ENCODE measurements around the gene SRPX. TPM values are rescaled to one million over a fixed set of nuclear protein-coding genes. Genes with fewer than 3 reads are reported as not detected.

Gene SRPX
- polyA plus RNA-seq, 2 of the 4 experiments (the other 2 are of a cell fraction) = 1.8 to 3.8 TPM

DNA sequence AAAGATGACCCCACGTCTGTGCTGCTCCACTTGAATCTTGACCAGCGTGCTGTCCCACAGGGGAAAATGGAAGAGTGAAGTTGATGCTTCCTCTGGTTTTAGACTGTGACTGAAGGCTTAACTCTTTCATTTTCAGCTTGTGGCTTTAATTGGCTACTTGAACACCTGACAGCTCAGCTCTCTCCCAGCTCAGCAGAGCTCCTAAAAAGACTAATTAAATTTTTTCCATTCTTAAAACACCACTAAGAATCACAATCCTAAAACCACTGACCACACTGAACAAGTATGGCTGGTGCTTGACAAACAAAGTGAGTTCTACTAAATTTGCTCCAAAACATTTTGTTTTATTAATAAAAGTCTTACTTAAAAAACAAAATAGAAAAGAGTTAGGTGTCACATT, 71.7 kb downstream of the SRPX start:
- Histone ChIP-seq H3K4me2 (no peak overlapping the region), H3K4me1 (no peaks in the 10 kb centered on the region), H3K9me3 (no peaks in the 10 kb centered on the region), H3K4me3 (no peak overlapping the region), H3K27ac (no peak overlapping the region)
- ChIA-PET POLR2A (no interaction called here), CTCF (no interaction called here)
- TF ChIP-seq ZSCAN20 (CRISPR knock-in tag; IDR thresholded peaks at IDR 0.05) (no peak), RCOR1 (IDR thresholded peaks at IDR 0.05; ENCODE audit: low read depth, low read length) (no peak), NR3C1 (IDR thresholded peaks at IDR 0.05) (no peak), HDAC2 (IDR thresholded peaks at IDR 0.05) (no peak), RFX5 (IDR thresholded peaks at IDR 0.05) (no peak)
- TF ChIP-seq, protein P1, sequence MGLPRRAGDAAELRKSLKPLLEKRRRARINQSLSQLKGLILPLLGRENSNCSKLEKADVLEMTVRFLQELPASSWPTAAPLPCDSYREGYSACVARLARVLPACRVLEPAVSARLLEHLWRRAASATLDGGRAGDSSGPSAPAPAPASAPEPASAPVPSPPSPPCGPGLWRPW (IDR thresholded peaks at IDR 0.05) = no peak
- FAIRE-seq (no peak), DNase-seq (ENCODE audit: low read depth in 1 of 2, low spot score in 1 of 2) (no peak), ATAC-seq (no peak)
- WGBS (ENCODE audit: missing lambda C conversion rate) = 24% methylated on average over 2 of the region's 2 CpGs

DNA sequence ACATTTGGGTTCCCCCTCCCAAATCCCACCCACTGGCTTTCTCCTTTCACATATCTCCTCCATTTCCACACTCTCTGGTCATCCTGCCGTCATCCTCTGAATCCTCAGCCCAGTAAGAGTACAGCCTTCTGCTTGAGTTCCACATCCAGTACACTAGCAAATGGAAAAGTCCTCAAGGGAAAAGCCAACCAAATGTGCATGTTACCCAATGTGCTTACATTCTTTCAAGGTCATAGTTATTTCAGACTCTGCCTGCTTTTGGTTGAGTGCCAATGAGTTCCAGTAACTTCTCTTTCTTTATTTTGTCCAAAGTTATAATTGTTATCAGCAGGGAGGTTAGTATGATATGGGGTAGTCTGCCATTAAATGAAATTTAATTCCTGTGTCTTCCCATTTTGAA, 78.1 kb downstream of the SRPX start:
- 20% methylated on average over 1 of the region's 1 CpG for WGBS (ENCODE audit: missing lambda C conversion rate)

DNA sequence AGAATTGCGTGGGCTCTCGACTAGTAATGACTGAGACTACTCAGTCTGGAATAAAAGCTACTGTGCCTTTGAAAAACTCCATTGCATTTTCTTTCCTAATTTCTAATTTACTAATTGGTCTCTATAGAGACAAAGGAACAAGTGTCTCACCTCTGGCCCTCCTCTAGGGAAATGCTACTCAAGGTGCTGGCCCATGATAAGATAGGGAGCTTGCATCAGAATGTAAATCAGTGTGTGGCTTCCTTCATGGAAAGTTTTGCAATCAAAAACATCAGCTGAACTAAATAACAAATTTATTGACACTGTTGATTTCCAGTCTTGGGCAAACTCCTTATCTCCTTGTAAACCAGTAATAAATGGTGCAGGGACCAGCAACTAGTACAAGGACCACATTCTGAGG, 81.8 kb downstream of the SRPX start:
- TF ChIP-seq, protein P2, sequence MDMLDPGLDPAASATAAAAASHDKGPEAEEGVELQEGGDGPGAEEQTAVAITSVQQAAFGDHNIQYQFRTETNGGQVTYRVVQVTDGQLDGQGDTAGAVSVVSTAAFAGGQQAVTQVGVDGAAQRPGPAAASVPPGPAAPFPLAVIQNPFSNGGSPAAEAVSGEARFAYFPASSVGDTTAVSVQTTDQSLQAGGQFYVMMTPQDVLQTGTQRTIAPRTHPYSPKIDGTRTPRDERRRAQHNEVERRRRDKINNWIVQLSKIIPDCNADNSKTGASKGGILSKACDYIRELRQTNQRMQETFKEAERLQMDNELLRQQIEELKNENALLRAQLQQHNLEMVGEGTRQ (IDR thresholded peaks at IDR 0.05) = no peak
- no peak for TF ChIP-seq SMC3 (IDR thresholded peaks at IDR 0.05)
- TF ChIP-seq FOSB (CRISPR knock-in tag; IDR thresholded peaks at IDR 0.05) = no peak
- no peak for TF ChIP-seq ZSCAN20 (CRISPR knock-in tag; IDR thresholded peaks at IDR 0.05)
- Histone ChIP-seq H3K4me3 (no peak overlapping the region), H3K9me3 (no peaks in the 10 kb centered on the region), H3K27ac (no peak overlapping the region), H3K4me1 (no peaks in the 10 kb centered on the region), H3K4me2 (no peak overlapping the region)
- 46% methylated on average over 2 of the region's 2 CpGs for WGBS (ENCODE audit: missing lambda C conversion rate)
- ATAC-seq = no peak
- no peak for DNase-seq (ENCODE audit: low read depth in 1 of 2, low spot score in 1 of 2)
- FAIRE-seq = no peak
- ChIA-PET CTCF (interaction anchor here (0.7 kb wide), 1 partner anchor 226 kb away, joined by 3 read pairs; no protein-coding TSS in a partner anchor), POLR2A (no interaction called here)

More for the DNA sequence above, 78.1 kb downstream of the SRPX start:
- Histone ChIP-seq H3K4me3 (no peak overlapping the region), H3K4me1 (no peaks in the 10 kb centered on the region), H3K27ac (no peak overlapping the region), H3K4me2 (no peak overlapping the region), H3K9me3 (no peaks in the 10 kb centered on the region)
- CTCF ChIA-PET = no interaction called here
- FAIRE-seq (no peak), DNase-seq (ENCODE audit: low read depth in 1 of 2, low spot score in 1 of 2) (no peak), ATAC-seq (no peak)
- TF ChIP-seq SMC3 (IDR thresholded peaks at IDR 0.05) (no peak), FOSL2 (IDR thresholded peaks at IDR 0.05) (no peak), FOSL2 (CRISPR knock-in tag; IDR thresholded peaks at IDR 0.05) (no peak), MAZ (IDR thresholded peaks at IDR 0.05; ENCODE audit: borderline replicate concordance, low read depth, low read length) (no peak), EHF (CRISPR knock-in tag; IDR thresholded peaks at IDR 0.05) (no peak), POLR2A (IDR thresholded peaks at IDR 0.05; ENCODE audit: low read length) (no peak), MAFK (IDR thresholded peaks at IDR 0.05; ENCODE audit: partially characterized antibody) (no peak), JUN (IDR thresholded peaks at IDR 0.05) (no peak), HOXA7 (CRISPR knock-in tag; IDR thresholded peaks at IDR 0.05) (no peak), HOXB13 (CRISPR knock-in tag; IDR thresholded peaks at IDR 0.05; ENCODE audit: low read depth) (no peak), TP53 (CRISPR knock-in tag; IDR thresholded peaks at IDR 0.05) (no peak), KDM1A (IDR thresholded peaks at IDR 0.05; ENCODE audit: low read depth) (no peak)
- TF ChIP-seq, protein P3, sequence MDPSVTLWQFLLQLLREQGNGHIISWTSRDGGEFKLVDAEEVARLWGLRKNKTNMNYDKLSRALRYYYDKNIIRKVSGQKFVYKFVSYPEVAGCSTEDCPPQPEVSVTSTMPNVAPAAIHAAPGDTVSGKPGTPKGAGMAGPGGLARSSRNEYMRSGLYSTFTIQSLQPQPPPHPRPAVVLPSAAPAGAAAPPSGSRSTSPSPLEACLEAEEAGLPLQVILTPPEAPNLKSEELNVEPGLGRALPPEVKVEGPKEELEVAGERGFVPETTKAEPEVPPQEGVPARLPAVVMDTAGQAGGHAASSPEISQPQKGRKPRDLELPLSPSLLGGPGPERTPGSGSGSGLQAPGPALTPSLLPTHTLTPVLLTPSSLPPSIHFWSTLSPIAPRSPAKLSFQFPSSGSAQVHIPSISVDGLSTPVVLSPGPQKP (IDR thresholded peaks at IDR 0.05; ENCODE audit: low read depth, low read length) = no peak
- POLR2A ChIA-PET = no interaction called here

Data from A549 (cell line).